Superior temporal gyrus (tissue), 1 donor: ENCODE results near the gene NR2C1.

Experiments used
- DNase-seq: peaks from one replicate; pipeline ENCODE4 v3.0.0-alpha.2; 2016; ENCODE audit errors: extremely low spot score

NR2C1 gene

DNA sequence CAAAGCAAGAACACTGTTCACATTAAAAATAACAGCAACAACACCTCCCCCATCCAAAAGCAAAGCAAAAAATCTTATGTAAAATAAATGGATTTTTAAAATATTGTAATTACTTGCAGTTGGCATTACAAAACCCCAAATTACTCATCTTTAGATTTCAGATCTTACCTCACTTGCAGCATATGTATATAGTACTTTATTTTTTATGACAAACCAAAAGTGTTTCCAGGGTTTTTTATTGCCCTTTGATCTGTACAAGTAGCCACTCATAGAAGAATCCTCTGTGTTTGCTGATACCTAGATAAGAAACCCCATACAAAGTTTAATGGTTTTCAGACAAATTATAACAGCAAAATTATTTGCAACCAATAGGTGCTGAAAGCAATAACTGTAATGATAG, 12.2 kb upstream of the NR2C1 start:
- DNase-seq, result no peak

- DNase-seq, result no peak
Observed at GRCh38 chr12:95083938-95084337, 10.5 kb upstream of the NR2C1 start.

- DNase-seq, result no peak
Observed at GRCh38 chr12:95083471-95083870, 10.1 kb upstream of the NR2C1 start.

DNA sequence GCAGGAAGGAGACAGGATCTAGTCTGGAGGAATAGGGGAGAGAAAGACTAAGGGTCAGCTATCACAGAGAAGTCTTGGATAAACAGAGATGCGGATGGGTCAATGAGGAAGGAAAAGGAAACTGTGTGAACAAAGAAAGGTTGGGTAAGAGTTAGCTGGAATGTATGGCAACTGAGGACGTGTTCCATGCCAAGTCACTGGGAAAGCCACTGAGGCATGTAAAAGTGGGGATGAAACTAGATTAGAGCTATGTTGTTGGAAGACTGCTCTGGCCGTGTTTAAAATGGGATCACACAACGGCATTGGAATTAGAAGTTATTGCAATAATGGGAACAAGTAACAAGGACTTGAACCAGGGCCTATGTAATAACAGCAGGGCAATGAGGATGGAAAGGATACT, 3.9 kb upstream of the NR2C1 start:
- no peak for DNase-seq

DNA sequence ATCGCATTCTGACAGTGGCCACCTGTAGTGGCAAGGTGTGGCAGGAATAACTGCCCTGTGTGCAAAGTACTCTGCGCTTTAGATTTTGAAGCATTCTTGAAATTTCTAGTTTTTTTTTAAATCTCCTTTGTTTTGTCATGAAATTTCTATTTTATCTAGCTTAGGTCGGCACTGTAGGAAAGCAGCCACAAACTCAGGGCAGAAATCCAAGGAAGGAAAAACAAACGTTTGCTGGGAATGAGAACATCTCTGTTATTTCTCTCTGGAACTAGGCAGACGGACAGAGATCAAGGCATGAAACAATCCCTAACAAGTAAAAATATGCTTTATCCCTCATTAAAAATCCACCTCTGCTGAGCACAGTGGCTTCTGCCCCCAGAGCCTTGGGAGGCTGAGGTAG, 1.3 kb upstream of the NR2C1 start:
- DNase-seq, result no peak

DNA sequence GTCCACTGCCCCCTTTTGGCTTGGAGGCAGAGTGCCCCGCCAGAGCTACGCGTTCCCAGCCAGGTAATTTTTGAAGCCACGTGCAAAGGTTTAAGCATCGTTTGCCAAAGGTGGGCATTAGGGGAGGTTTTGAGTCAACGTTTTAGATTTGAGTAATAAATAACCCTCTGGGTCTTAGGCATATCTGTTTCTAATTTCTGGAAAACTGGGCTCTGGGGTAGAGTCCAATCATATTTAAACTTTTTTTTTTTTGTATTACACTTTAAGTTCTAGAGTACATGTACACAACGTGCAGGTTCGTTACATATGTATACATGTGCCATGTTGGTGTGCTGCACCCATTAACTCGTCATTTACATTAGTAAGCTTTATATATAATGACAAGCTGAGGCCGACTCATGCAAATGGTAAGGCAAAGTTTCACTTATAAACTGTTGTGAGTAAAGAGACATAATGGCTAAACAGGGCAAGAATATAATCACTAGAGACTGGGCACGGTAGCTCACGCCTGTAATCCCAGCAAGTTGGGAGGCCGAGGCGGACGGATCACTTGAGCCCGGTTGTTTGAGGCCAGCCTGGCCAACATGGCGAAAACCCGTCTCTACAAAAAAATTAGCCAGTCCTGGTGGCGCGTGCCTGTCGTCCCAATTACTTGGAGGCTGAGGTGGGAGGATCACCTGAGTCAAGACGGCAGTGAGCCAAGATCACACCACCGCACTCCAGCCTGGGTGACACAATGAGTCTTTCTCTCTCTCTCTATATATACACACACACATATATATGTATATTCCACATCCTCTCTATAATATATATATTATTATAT, 491 bp upstream of the NR2C1 start:
- DNase-seq, result no peak

DNA sequence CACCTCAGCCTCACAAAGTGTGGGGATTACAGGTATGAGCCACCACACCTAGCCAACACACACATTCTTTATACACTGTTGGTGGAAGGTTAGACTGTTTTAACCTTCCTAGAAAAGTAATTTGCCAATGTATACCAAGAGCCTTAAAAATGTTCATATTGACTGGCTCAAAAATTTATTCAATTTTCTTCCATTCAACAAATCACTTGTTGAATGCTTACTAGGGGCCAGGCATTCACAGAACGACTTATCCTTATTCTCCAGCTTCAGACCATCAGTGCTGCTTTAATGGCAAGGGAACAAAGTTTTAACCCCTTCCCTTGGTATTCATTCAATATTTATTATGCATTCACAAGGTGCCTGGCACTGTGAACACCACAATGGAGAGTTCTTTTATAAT, 3.0 kb downstream of the NR2C1 start:
- no peak for DNase-seq

GRCh38 chr12:95066091-95066855, 7.1 kb downstream of the NR2C1 start:
- DNase-seq, result no peak

DNA sequence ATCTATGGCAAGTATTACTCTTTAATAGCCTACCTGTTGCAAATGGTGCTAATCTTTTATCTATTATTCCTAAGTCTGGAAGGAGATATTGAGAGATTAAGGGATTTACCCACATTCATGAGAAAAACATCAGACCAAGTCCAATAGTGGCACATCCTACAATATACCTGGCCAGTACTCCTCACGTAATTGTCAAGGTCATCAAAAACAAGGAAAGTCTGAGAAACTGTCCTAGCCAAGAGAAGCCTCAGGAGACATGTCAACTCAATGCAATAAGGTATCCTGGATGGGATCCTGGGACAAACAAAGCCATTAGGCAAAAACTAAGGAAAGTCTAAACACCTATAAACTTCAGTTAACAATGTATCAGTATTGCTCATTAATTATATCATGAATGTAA, 12.5 kb downstream of the NR2C1 start:
- DNase-seq, result no peak

DNA sequence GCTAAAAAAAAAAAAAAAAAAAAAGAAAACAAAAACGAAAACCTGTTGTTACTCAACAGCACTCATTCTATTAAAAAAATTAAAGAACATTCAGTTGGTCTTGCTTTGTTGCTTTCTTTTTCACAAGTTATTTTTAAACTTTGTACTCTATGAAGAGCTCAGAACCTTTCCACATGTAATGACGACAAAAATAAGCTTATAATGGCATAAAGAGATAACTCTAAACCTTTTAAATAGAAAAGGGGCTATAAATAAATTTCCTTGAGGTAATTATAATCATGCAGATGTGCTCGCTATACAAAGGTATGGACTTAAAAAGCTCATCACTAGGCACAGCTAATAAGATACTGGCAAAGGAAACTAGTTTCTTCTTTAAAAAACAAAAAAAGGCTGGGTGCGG, 13.4 kb downstream of the NR2C1 start:
- no peak for DNase-seq

DNA sequence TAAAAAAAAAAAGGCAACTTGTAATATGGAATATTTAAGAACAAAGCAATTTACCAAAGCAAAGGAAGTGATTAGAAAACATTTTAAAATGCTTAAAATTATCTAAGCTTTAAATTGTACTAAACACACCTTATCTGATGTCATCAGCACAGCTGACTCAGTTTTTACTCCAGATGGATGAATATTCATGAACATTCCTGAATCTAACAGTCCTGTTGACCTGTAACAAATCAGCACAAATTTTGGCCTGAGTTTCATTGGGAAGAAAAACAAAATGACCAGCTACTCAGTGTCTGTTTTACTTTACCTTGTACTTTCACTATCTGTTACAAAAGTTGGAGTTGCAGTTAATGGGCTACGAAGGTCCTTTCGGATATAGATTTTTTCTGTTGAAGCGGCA, 16.0 kb downstream of the NR2C1 start:
- no peak for DNase-seq

- no peak for DNase-seq
Observed at GRCh38 chr12:95055057-95055456, 18.4 kb downstream of the NR2C1 start.

DNA sequence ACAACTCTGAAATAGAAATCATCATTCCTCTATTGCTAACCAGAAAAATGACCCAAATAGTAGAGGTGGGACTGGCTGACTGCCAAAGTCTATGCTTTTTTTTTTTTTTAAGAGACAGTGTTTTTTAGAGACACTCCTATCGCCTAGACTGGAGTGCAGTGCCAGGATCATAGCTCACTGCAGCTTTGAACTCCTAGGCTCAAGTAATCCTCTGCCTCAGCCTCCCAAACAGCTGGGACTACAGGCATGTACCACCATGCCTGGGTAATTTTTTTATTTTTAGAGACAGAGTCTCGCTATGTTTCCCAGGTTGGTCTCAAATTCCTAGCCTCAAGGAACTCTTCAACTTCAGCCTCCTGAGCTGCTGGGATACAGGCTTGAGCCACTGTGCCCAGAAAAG, 19.2 kb downstream of the NR2C1 start:
- no peak for DNase-seq

DNA sequence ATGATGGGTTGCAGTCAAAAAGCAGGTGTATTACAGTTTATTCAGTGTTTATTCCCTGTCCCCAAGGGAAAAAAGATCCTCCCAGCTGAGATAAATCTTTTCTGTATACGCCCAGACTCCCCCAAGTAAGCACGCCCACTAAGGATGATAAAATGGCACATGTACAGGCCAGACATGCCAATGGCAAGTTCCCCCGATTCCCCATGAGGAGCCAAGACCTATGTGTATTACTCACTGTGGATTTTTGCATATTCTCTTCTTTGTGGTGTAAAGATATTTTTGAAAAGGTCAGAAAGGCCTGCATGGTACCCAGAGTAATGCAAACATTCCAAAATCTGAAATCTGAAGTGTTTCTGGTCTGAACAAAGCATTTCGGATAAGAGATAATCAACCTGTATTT, 22.2 kb downstream of the NR2C1 start:
- DNase-seq, result no peak

DNA sequence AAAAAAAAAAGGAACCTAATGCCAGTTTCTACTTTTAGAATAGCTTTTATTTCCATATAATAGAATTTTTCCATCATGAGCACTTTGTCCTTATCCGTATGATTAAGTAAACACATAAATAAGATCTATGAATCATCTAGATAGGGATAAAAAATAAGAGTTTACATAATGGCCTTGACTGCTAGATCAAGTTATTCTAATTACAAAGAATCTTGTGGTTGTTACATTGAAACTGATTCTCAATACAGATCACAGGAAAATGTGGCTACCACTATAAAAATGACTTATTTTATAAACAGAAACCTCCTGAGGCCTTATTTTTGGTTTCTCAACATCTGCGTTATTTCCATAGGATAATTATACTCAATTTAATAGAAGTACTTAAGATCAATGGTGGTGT, 35.5 kb downstream of the NR2C1 start:
- no peak for DNase-seq

- no peak for DNase-seq
Observed at GRCh38 chr12:95034750-95035149, 38.7 kb downstream of the NR2C1 start.

- no peak for DNase-seq
Observed at GRCh38 chr12:95022477-95022876, 50.9 kb downstream of the NR2C1 start.

GRCh38 chr12:95017482-95017881, 55.9 kb downstream of the NR2C1 start:
- DNase-seq, result no peak

- no peak for DNase-seq
Observed at GRCh38 chr12:95016120-95016519, 57.3 kb downstream of the NR2C1 start.

DNA sequence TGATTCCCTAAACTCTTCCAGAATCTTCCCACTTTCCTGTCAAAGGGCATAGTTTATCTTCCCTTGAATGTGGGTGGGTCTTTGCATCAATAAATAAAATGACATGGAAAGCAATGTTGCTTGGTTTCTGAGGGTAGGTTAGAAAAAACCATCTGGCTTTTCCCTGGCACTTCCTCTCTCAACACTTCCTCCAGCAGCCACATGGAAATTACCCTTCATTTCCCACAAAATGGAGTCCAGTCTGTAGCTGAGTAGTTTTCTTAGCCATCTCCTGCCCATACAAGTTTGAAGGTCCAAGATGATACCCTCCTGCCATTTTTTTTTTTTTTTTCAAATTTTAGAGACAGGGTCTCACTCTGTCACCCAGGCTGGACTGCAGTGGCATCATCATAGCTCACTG, 58.9 kb downstream of the NR2C1 start:
- DNase-seq, result no peak

DNA sequence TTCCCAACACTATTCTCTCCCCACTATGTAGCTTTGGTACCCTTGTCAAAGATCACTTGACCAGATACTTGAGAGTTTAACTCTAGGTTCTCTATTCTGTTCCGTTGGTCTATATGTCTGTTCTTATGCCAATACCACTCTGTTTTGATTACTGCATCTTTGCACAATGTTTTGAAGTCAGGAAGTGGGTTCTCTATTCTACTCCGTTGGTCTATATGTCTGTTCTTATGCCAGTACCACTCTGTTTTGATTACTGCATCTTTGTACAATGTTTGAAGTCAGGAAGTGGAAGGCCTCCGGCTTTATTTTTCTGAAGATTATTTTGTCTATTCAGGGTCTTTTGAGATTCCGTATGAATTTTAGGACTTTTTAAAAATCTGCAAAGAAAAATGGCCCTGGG, 67.2 kb downstream of the NR2C1 start:
- DNase-seq, result no peak

- no peak for DNase-seq
Observed at GRCh38 chr12:95004610-95005009, 68.8 kb downstream of the NR2C1 start.

DNA sequence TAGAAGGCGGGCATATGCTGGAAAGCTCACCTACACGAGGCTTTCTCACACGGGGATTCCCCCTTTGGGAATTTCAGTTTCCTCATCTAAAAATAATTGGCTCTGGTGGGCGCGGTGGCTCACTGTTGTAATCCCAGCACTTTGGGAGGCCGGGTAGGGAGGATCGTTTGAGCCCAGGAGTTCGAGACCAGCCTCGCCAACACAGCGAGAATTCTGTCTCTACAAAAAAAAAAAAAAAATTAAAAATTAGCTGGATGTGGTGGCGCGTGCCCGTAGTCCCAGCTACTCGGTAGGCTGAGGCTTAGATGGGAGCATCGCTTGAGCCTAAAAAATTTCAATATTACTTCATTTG, 69.5 kb downstream of the NR2C1 start:
- DNase-seq, result no peak
